IMR-90 (cell line): Measurements from ENCODE around the gene TRAF3IP1. TPM values are rescaled to one million over a fixed set of nuclear protein-coding genes. Genes with fewer than 3 reads are reported as not detected.

Source experiments
- ATAC-seq: fragments of 200-7000 bp; cut with Tn5 transposase; 2 replicates; pipeline ENCODE4 v1.9.1; 2020; ENCODE audit warnings: low read depth, mild to moderate bottlenecking, moderate library complexity
- BruUV-seq: library from RNA; stranded (reverse); fragments of 400-500 nt; replicated peaks from 2 replicates; lab custom pipeline; 2021; lab: Mats Ljungman, UMichigan
- CTCF ChIA-PET: fragments of 300-600 bp; formaldehyde crosslinking; extraction: SDS; loops from one replicate; lab custom pipeline; 2021; ENCODE audit warnings: antibody characterized with exemption; lab: Yijun Ruan, JAX
- POLR2A ChIA-PET: fragments of 300-600 bp; sonication (Branson Sonifier 250); formaldehyde crosslinking; loops from one replicate; lab custom pipeline; 2022; ENCODE audit warnings: antibody characterized with exemption; ENCODE audit not compliant: unreplicated experiment; lab: Charles Lee
- DNase-seq: peaks from one replicate; pipeline ENCODE4 v3.0.0; 2013
- H2AFZ ChIP-seq: replicated peaks from 2 replicates; pipeline ENCODE3; 2013; ENCODE audit warnings: low read length, mild to moderate bottlenecking; ENCODE audit not compliant: poor library complexity
- H2AK5ac ChIP-seq: 2 replicates; pipeline ENCODE4 v1.6.1; 2013; ENCODE audit warnings: low read depth, low read length, inconsistent platforms
- H2AK9ac ChIP-seq: replicated peaks from 2 replicates; pipeline ENCODE3; 2013; ENCODE audit warnings: mild to moderate bottlenecking, low read depth, low read length, moderate library complexity; ENCODE audit not compliant: poor library complexity
- H2BK120ac ChIP-seq: 2 replicates; pipeline ENCODE4 v1.6.1; 2013; ENCODE audit warnings: low read depth, low read length, inconsistent platforms
- H2BK15ac ChIP-seq: 3 replicates; pipeline ENCODE4 v1.6.1; 2013; ENCODE audit warnings: low read depth, low read length, inconsistent platforms
- H2BK20ac ChIP-seq: 2 replicates; pipeline ENCODE4 v1.6.1; 2013; ENCODE audit warnings: low read depth, mild to moderate bottlenecking, inconsistent platforms, low read length, moderate library complexity
- H2BK5ac ChIP-seq: 2 replicates; pipeline ENCODE4 v1.6.1; 2013; ENCODE audit warnings: mild to moderate bottlenecking, low read depth, low read length, inconsistent platforms; ENCODE audit not compliant: poor library complexity, severe bottlenecking
- H3K14ac ChIP-seq: replicated peaks from 2 replicates; pipeline ENCODE4 v1.6.1; 2013; ENCODE audit warnings: low read depth, low read length, inconsistent platforms
- H3K18ac ChIP-seq: 2 replicates; pipeline ENCODE4 v1.6.1; 2013; ENCODE audit warnings: low read depth, low read length, control low read depth
- H3K23ac ChIP-seq: 2 replicates; pipeline ENCODE4 v1.6.1; 2013; ENCODE audit warnings: low read depth, low read length, inconsistent platforms
- H3K27ac ChIP-seq: 2 replicates; pipeline ENCODE4 v1.5.1; 2013; ENCODE audit warnings: mild to moderate bottlenecking, control low read depth, low read length; ENCODE audit not compliant: insufficient read depth
- H3K27me3 ChIP-seq: 2 replicates; pipeline ENCODE4 v1.6.1; 2013; ENCODE audit warnings: low read length; ENCODE audit not compliant: control insufficient read depth, insufficient read depth
- H3K36me3 ChIP-seq: 2 replicates; pipeline ENCODE4 v1.6.1; 2013; ENCODE audit warnings: low read length, mixed read lengths; ENCODE audit not compliant: control insufficient read depth, insufficient read depth
- H3K4ac ChIP-seq: 2 replicates; pipeline ENCODE4 v1.6.1; 2013; ENCODE audit warnings: low read depth, low read length, inconsistent platforms
- H3K4me1 ChIP-seq: 2 replicates; pipeline ENCODE4 v1.6.1; 2013; ENCODE audit warnings: low read length, mixed read lengths; ENCODE audit not compliant: control insufficient read depth, insufficient read depth
- H3K4me2 ChIP-seq: 2 replicates; pipeline ENCODE4 v1.6.1; 2013; ENCODE audit warnings: low read depth, mild to moderate bottlenecking, control low read depth, low read length, moderate library complexity
- H3K4me3 ChIP-seq: 2 replicates; pipeline ENCODE4 v1.5.1; 2013; ENCODE audit warnings: low read depth, mild to moderate bottlenecking, control low read depth, low read length, moderate library complexity; ENCODE audit not compliant: insufficient read depth
- H3K56ac ChIP-seq: 2 replicates; pipeline ENCODE4 v1.6.1; 2013; ENCODE audit warnings: low read length, inconsistent platforms; ENCODE audit not compliant: insufficient read depth; ENCODE audit errors: extremely low read depth
- H3K79me1 ChIP-seq, 2 experiments: 2 replicates each; pipeline ENCODE4 v1.6.1; 2013; ENCODE audit warnings: low read length in 2 of 2, inconsistent platforms in 1 of 2, low read depth in 1 of 2
- H3K9ac ChIP-seq: 2 replicates; pipeline ENCODE4 v1.6.1; 2013; ENCODE audit warnings: low read depth, low read length, control low read depth
- H3K9me1 ChIP-seq: 2 replicates; pipeline ENCODE4 v1.6.1; 2013; ENCODE audit warnings: low read length, inconsistent platforms; ENCODE audit not compliant: insufficient read depth
- H3K9me3 ChIP-seq: 2 replicates; pipeline ENCODE4 v1.6.1; 2013; ENCODE audit warnings: low read length; ENCODE audit not compliant: control insufficient read depth, insufficient read depth
- H4K20me1 ChIP-seq: 2 replicates; pipeline ENCODE4 v1.6.1; 2013; ENCODE audit warnings: low read length, inconsistent platforms; ENCODE audit not compliant: insufficient read depth
- H4K5ac ChIP-seq: 2 replicates; pipeline ENCODE4 v1.6.1; 2013; ENCODE audit warnings: mild to moderate bottlenecking, low read depth, low read length, control low read depth
- H4K8ac ChIP-seq, 2 experiments: 2 replicates each; pipeline ENCODE4 v1.6.1; 2013; ENCODE audit warnings: low read depth in 2 of 2, low read length in 2 of 2, control low read depth in 1 of 2, inconsistent platforms in 1 of 2
- H4K91ac ChIP-seq: 2 replicates; pipeline ENCODE4 v1.6.1; 2013; ENCODE audit warnings: low read depth, low read length, inconsistent platforms; ENCODE audit not compliant: insufficient read depth
- BHLHE40 ChIP-seq: fragments of 150-350 bp; IDR thresholded peaks from 2 replicates; pipeline ENCODE4 v1.6.1; 2016; ENCODE audit warnings: mild to moderate bottlenecking, low read depth, low read length
- CEBPB ChIP-seq: IDR thresholded peaks from 2 replicates; pipeline ENCODE4 v1.6.1; 2012; ENCODE audit warnings: low read depth, low read length, improper control_type of control experiment
- MAFK ChIP-seq: IDR thresholded peaks from 2 replicates; pipeline ENCODE4 v1.6.1; 2012; ENCODE audit warnings: low read depth, low read length, improper control_type of control experiment
- MAZ ChIP-seq: IDR thresholded peaks from 2 replicates; pipeline ENCODE4 v1.6.1; 2012; ENCODE audit warnings: low read depth, mild to moderate bottlenecking, low read length, improper control_type of control experiment, moderate library complexity, borderline replicate concordance
- MXI1 ChIP-seq: IDR thresholded peaks from 2 replicates; pipeline ENCODE4 v1.6.1; 2012; ENCODE audit warnings: low read depth, mild to moderate bottlenecking, low read length, moderate library complexity, borderline replicate concordance
- POLR2A ChIP-seq: IDR thresholded peaks from 2 replicates; pipeline ENCODE4 v1.6.1; 2012; ENCODE audit warnings: mild to moderate bottlenecking, low read depth, low read length
- RAD21 ChIP-seq: IDR thresholded peaks from 2 replicates; pipeline ENCODE4 v1.6.1; 2012; ENCODE audit warnings: low read length, improper control_type of control experiment
- RFX5 ChIP-seq: IDR thresholded peaks from 2 replicates; pipeline ENCODE4 v1.8.0; 2012; ENCODE audit warnings: low read depth, mild to moderate bottlenecking, low read length, moderate library complexity
- USF2 ChIP-seq: fragments of 150-350 bp; IDR thresholded peaks from 2 replicates; pipeline ENCODE4 v1.6.1; 2017; ENCODE audit warnings: mild to moderate bottlenecking, antibody characterized with exemption, low read length, low read depth
- WGBS, 2 experiments: methylation state at CpG; one replicate each; pipeline versions ENCODE4 v1.1.5 to v1.1.7; 2013; ENCODE audit warnings: missing lambda C conversion rate in 2 of 2; ENCODE audit not compliant: insufficient read length in 1 of 2; ENCODE audit errors: extremely low coverage in 2 of 2; 5-methylcytosine and 5-hydroxymethylcytosine counted together
- dilution Hi-C: fragments of 300-500 bp; cut with HindIII; formaldehyde crosslinking; loops from one replicate; pipeline ENCODE4 v1.14.3; 2018; ENCODE audit warnings: low sequenced_read_pairs; ENCODE audit not compliant: unreplicated experiment
- in situ Hi-C: fragments of 300-500 bp; cut with MboI; formaldehyde crosslinking; loops from 3 replicates; pipeline ENCODE4 v1.14.3; 2019; ENCODE audit warnings: low sequenced_read_pairs, inconsistent platforms, mixed read lengths
- intact Hi-C: fragments of 100-400 bp; cut with micrococcal nuclease; formaldehyde crosslinking; loops from 2 replicates; pipeline ENCODE4 v1.10.0; 2022
- polyA plus RNA-seq, 3 experiments: library from polyadenylated mRNA; depleted of rRNA; stranded (reverse); fragments of >200 nt; gene quantifications; 2 replicates each; pipeline ENCODE4 v1.2.3, GENCODE V29; 2012; ENCODE audit warnings: low replicate concordance in 1 of 3
- total RNA-seq: library from RNA; depleted of rRNA; stranded (reverse); fragments of >200 nt; gene quantifications from 2 replicates; pipeline ENCODE4 v1.2.3, GENCODE V29; 2012
- TF ChIP-seq, protein P1 (sequence below): fragments of 150-350 bp; IDR thresholded peaks from 2 replicates; pipeline ENCODE4 v1.6.1; 2016; ENCODE audit warnings: low read depth, mild to moderate bottlenecking, low read length, moderate library complexity, borderline replicate concordance

TRAF3IP1 gene
- total and polyA plus RNA-seq, 2 of the 4 experiments (the other 2 are of a cell fraction), result 5.9 to 8.3 TPM

DNA sequence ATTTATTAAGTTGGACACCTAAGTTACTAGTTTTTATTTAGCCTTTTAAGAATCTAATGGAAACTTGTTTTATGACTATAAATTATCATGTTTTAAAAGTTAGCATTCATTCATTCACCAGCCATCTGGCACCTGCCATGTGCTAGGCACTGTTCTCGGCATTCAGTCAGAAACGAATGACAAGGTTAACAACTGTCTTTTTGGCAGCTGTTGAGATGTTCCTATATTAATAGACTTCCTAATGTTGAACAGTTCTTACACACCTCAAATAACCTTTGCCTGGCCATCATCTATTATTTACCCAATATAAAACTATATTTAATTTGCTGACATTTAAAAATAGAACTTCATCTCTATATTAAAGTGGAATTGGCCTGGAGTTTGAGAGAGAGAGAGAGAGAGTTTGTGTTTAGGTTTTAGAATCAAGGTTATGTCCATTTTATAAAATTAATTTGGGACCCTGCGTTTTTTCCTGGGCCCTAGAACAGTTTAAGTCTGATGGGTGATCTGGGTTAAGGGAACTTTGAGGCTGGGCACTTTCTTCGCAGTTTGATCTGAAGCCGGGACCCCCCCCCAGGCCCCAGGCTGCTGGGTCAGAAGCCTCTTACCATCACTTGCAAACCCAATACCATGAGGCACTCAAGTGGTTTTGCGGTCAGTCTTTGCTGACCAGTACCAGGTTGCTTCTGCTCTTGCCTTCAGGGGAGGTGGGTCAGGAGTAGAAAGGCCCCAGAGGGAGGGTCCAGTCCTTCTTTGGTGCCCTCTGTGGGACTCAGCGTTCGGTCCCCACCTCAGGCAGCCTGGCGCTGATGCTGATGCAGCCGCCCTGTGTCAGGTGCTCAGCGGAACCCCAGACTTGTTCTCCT lies 58.1 kb downstream of the TRAF3IP1 start (continued):
- TF ChIP-seq CEBPB (no peak), MAFK (no peak)

- H3K23ac ChIP-seq, result no peak overlapping the region
- no peaks in the 10 kb centered on the region for H3K9me3 ChIP-seq
- H3K36me3 ChIP-seq, result peaks cover 7% of the 10 kb centered on the region
- peak overlapping the region; percentile 72 for H3K27ac ChIP-seq
- in situ Hi-C loops, result no loop called here
- WGBS, 2 experiments, result 80% methylated on average over 1 of the region's 15 CpGs; no CpG with 5 or more reads in 1 of the 2 experiments
- peak overlapping the region; percentile 2; the same call in 1 of the 2 replicates for H2BK120ac ChIP-seq
- ChIA-PET CTCF (interaction anchor here (0.9 kb wide), 1 partner anchor 8 kb away, joined by 3 read pairs; no protein-coding TSS in a partner anchor), POLR2A (no interaction called here)
- H3K4ac ChIP-seq, result peak overlapping the region; percentile 38
- H3K56ac ChIP-seq, result no peak overlapping the region
- H3K4me2 ChIP-seq, result no peak overlapping the region
- H3K4me1 ChIP-seq, result peaks cover 18% of the 10 kb centered on the region
- H3K27me3 ChIP-seq, result no peaks in the 10 kb centered on the region
- BruUV-seq, result no TSS peak
- peaks cover 3 to 17% of the 10 kb centered on the region in 2 experiments; a peak in 3 of 4 replicates for H3K79me1 ChIP-seq
- peak overlapping the region; percentile 27; the same call in 1 of the 2 replicates for H3K18ac ChIP-seq
- intact Hi-C loops, result loop anchor here (5.0 to 10.0 kb wide), 2 partner anchors 53 to 346 kb away; no protein-coding TSS in a partner anchor
- TF ChIP-seq MAZ (no peak), USF2 (peak; percentile 26; the same call in 1 of the 2 replicates), BHLHE40 (peak; percentile 83), RAD21 (no peak), RFX5 (no peak), MXI1 (0 out of 2 replicates have a peak, but pooled peaks have one; percentile 25), MAFK (no peak), POLR2A (no peak), CEBPB (0 out of 2 replicates have a peak, but pooled peaks have one; percentile 29)
- TF ChIP-seq, protein P1, sequence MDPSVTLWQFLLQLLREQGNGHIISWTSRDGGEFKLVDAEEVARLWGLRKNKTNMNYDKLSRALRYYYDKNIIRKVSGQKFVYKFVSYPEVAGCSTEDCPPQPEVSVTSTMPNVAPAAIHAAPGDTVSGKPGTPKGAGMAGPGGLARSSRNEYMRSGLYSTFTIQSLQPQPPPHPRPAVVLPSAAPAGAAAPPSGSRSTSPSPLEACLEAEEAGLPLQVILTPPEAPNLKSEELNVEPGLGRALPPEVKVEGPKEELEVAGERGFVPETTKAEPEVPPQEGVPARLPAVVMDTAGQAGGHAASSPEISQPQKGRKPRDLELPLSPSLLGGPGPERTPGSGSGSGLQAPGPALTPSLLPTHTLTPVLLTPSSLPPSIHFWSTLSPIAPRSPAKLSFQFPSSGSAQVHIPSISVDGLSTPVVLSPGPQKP, result no peak
- peak overlapping the region; percentile 56; the same call in 1 of the 2 replicates for H2AK5ac ChIP-seq
- no peak overlapping the region for H3K9ac ChIP-seq
- peak overlapping the region; percentile 69; the same call in 1 of the 3 replicates for H2BK15ac ChIP-seq
- peak overlapping the region; percentile 46 for H2BK5ac ChIP-seq
- peak overlapping the region; percentile 16 for H2AK9ac ChIP-seq
- DNase-seq, result peak; percentile 77
- no peaks in the 10 kb centered on the region for H4K20me1 ChIP-seq
- H4K5ac ChIP-seq, result peak overlapping the region; percentile 37; the same call in 1 of the 2 replicates
- ATAC-seq, result peak; percentile 72
- H4K8ac ChIP-seq, result peak overlapping the region in 1 of 2 experiments; percentile 22; a peak in 2 of 4 replicates
- peak overlapping the region; percentile 7 for H4K91ac ChIP-seq
- no peak overlapping the region for H3K4me3 ChIP-seq
- H3K14ac ChIP-seq, result no peak overlapping the region; the same call in 1 of the 2 replicates
- H2BK20ac ChIP-seq, result peak overlapping the region; percentile 2; the same call in 1 of the 2 replicates
- peaks cover 21% of the 10 kb centered on the region for H3K9me1 ChIP-seq
- dilution Hi-C loops, result no loop called here
- H2AFZ ChIP-seq, result peak overlapping the region; percentile 58
Measured at GRCh38 chr2:238379096-238379810, 58.9 kb downstream of the TRAF3IP1 start.
